H9 (cell line): ENCODE data around the gene HTRA1. TPM values are rescaled to one million over a fixed set of nuclear protein-coding genes. Genes with fewer than 3 reads are reported as not detected.

Experiments
- DNase-seq: peaks from one replicate; pipeline ENCODE4 v3.0.0-alpha.2; 2017
- H2AFZ ChIP-seq: one replicate; pipeline ENCODE4 v1.6.1; 2013; ENCODE audit warnings: mild to moderate bottlenecking, low read length, control low read depth, moderate library complexity
- H2AK5ac ChIP-seq: 2 replicates; pipeline ENCODE4 v1.6.1; 2013; ENCODE audit warnings: low read length, control low read depth, mixed read lengths; ENCODE audit not compliant: insufficient read length
- H2BK120ac ChIP-seq: one replicate; pipeline ENCODE4 v1.6.1; 2013; ENCODE audit warnings: low read depth, mild to moderate bottlenecking, low read length, control low read depth, inconsistent platforms; ENCODE audit not compliant: poor library complexity, severe bottlenecking
- H2BK12ac ChIP-seq: 2 replicates; pipeline ENCODE4 v1.6.1; 2013; ENCODE audit warnings: low read length, control low read depth, mixed read lengths, low read depth; ENCODE audit not compliant: insufficient read length
- H2BK15ac ChIP-seq: 2 replicates; pipeline ENCODE4 v1.6.1; 2013; ENCODE audit warnings: low read depth, low read length, control low read depth
- H2BK20ac ChIP-seq: one replicate; pipeline ENCODE4 v1.6.1; 2013; ENCODE audit warnings: low read depth, mild to moderate bottlenecking, low read length, control low read depth, inconsistent platforms; ENCODE audit not compliant: poor library complexity, severe bottlenecking
- H2BK5ac ChIP-seq: 2 replicates; pipeline ENCODE4 v1.6.1; 2013; ENCODE audit warnings: low read length, control low read depth, mixed read lengths; ENCODE audit not compliant: insufficient read length
- H3K14ac ChIP-seq: 2 replicates; pipeline ENCODE4 v1.6.1; 2013; ENCODE audit warnings: low read length, control low read depth; ENCODE audit not compliant: insufficient read depth
- H3K18ac ChIP-seq: 2 replicates; pipeline ENCODE4 v1.6.1; 2013; ENCODE audit warnings: low read depth, mild to moderate bottlenecking, mixed read lengths, low read length, control low read depth; ENCODE audit not compliant: insufficient read length
- H3K23ac ChIP-seq: 2 replicates; pipeline ENCODE4 v1.6.1; 2013; ENCODE audit warnings: low read length, control low read depth, mixed read lengths, low read depth; ENCODE audit not compliant: insufficient read length
- H3K23me2 ChIP-seq: 2 replicates; pipeline ENCODE4 v1.6.1; 2013; ENCODE audit warnings: low read depth, mild to moderate bottlenecking, mixed read lengths, low read length, control low read depth; ENCODE audit not compliant: insufficient read length, poor library complexity, severe bottlenecking
- H3K27ac ChIP-seq: 2 replicates; pipeline ENCODE4 v1.5.1; 2013; ENCODE audit warnings: low read length, control low read depth, mixed read lengths, low read depth; ENCODE audit not compliant: insufficient read length
- H3K27me3 ChIP-seq: 2 replicates; pipeline ENCODE4 v1.6.1; 2013; ENCODE audit warnings: low read length, control low read depth, inconsistent platforms; ENCODE audit not compliant: insufficient read depth
- H3K4ac ChIP-seq: 2 replicates; pipeline ENCODE4 v1.6.1; 2013; ENCODE audit warnings: low read depth, mild to moderate bottlenecking, control low read depth, inconsistent platforms, low read length, moderate library complexity
- H3K4me1 ChIP-seq: 2 replicates; pipeline ENCODE4 v1.6.1; 2013; ENCODE audit warnings: low read length, control low read depth, inconsistent platforms; ENCODE audit not compliant: insufficient read depth
- H3K4me2 ChIP-seq: 2 replicates; pipeline ENCODE4 v1.6.1; 2013; ENCODE audit warnings: low read length, control low read depth, mixed read lengths; ENCODE audit not compliant: insufficient read length, insufficient read depth
- H3K56ac ChIP-seq: 2 replicates; pipeline ENCODE4 v1.6.1; 2013; ENCODE audit warnings: low read depth, mild to moderate bottlenecking, mixed read lengths, low read length, control low read depth; ENCODE audit not compliant: insufficient read length
- H3K79me1 ChIP-seq: 2 replicates; pipeline ENCODE4 v1.6.1; 2013; ENCODE audit warnings: low read depth, mild to moderate bottlenecking, moderate library complexity, low read length, control low read depth, inconsistent platforms; ENCODE audit not compliant: insufficient read depth, poor library complexity, severe bottlenecking
- H3K79me2 ChIP-seq: 2 replicates; pipeline ENCODE4 v1.6.1; 2013; ENCODE audit warnings: low read length, control low read depth, inconsistent platforms; ENCODE audit not compliant: insufficient read depth
- H3K9ac ChIP-seq: 2 replicates; pipeline ENCODE4 v1.6.1; 2013; ENCODE audit warnings: low read length, control low read depth, mixed read lengths; ENCODE audit not compliant: insufficient read length; ENCODE audit errors: extremely low read depth
- H3K9me3 ChIP-seq: one replicate; pipeline ENCODE4 v1.6.1; 2013; ENCODE audit warnings: low read depth, low read length, inconsistent platforms; ENCODE audit not compliant: control insufficient read depth
- H3T11ph ChIP-seq: one replicate; pipeline ENCODE4 v1.6.1; 2013; ENCODE audit warnings: mild to moderate bottlenecking, low read length, control low read depth, inconsistent platforms
- H4K20me1 ChIP-seq: one replicate; pipeline ENCODE4 v1.6.1; 2013; ENCODE audit not compliant: control insufficient read depth, insufficient read length, insufficient read depth
- H4K5ac ChIP-seq: 2 replicates; pipeline ENCODE4 v1.6.1; 2013; ENCODE audit warnings: low read depth, mild to moderate bottlenecking, mixed read lengths, low read length, control low read depth; ENCODE audit not compliant: insufficient read length
- H4K8ac ChIP-seq: replicated peaks from 2 replicates; pipeline ENCODE4 v1.6.1; 2013; ENCODE audit warnings: low read length, control low read depth, mixed read lengths, low read depth; ENCODE audit not compliant: insufficient read length
- H4K91ac ChIP-seq: 2 replicates; pipeline ENCODE4 v1.6.1; 2013; ENCODE audit warnings: low read depth, mild to moderate bottlenecking, moderate library complexity, mixed read lengths, low read length, control low read depth; ENCODE audit not compliant: insufficient read length
- H3K27ac Mint-ChIP-seq, 3 experiments: 2 replicates in 2 of 3; 3 replicates in 1 of 3; pipeline ENCODE4 v1.8.0; 2020 to 2021; ENCODE audit warnings: mixed read lengths in 3 of 3, mild to moderate bottlenecking in 1 of 3, moderate library complexity in 1 of 3
- H3K27me3 Mint-ChIP-seq: 2 replicates; pipeline ENCODE4 v1.8.0; 2021; ENCODE audit warnings: low read depth, mild to moderate bottlenecking, moderate library complexity, mixed read lengths
- H3K36me3 Mint-ChIP-seq, 3 experiments: 2 replicates in 2 of 3; 3 replicates in 1 of 3; pipeline ENCODE4 v1.8.0; 2020 to 2021; ENCODE audit warnings: low read depth in 3 of 3, mixed read lengths in 3 of 3; ENCODE audit not compliant: insufficient read depth in 1 of 3
- H3K4me1 Mint-ChIP-seq, 2 experiments: 2 replicates each; pipeline ENCODE4 v1.8.0; 2020; ENCODE audit warnings: mixed read lengths in 2 of 2
- H3K4me3 Mint-ChIP-seq, 2 experiments: 2 replicates in 1 of 2; 3 replicates in 1 of 2; pipeline ENCODE4 v1.8.0; 2020 to 2021; ENCODE audit warnings: mild to moderate bottlenecking in 2 of 2, mixed read lengths in 2 of 2, moderate library complexity in 1 of 2
- H3K9me3 Mint-ChIP-seq, 2 experiments: 2 replicates in 1 of 2; 3 replicates in 1 of 2; pipeline ENCODE4 v1.8.0; 2020; ENCODE audit warnings: mild to moderate bottlenecking in 2 of 2, mixed read lengths in 2 of 2, moderate library complexity in 1 of 2
- WGBS: extraction: QIAGEN DNeasy Blood & Tissue Kit; methylation state at CpG from one replicate; pipeline ENCODE4 v1.1.7; 2013; ENCODE audit warnings: missing lambda C conversion rate, low lambda C conversion rate, mixed read lengths; ENCODE audit not compliant: insufficient read length; ENCODE audit errors: extremely low coverage; 5-methylcytosine and 5-hydroxymethylcytosine counted together
- total RNA-seq: library from RNA; stranded (reverse); gene quantifications from 2 replicates; pipeline ENCODE4 v1.2.1, GENCODE V29; 2021
- TF ChIP-seq, protein P1 (sequence below): fragments of 200-600 bp; sonication (generic); conservative IDR thresholded peaks from 3 replicates; pipeline ENCODE4 v1.8.0; 2021; ENCODE audit warnings: antibody characterized with exemption, mild to moderate bottlenecking

Gene HTRA1
- total RNA-seq, 1 experiment from 2014 or later = 11.1 TPM

DNA sequence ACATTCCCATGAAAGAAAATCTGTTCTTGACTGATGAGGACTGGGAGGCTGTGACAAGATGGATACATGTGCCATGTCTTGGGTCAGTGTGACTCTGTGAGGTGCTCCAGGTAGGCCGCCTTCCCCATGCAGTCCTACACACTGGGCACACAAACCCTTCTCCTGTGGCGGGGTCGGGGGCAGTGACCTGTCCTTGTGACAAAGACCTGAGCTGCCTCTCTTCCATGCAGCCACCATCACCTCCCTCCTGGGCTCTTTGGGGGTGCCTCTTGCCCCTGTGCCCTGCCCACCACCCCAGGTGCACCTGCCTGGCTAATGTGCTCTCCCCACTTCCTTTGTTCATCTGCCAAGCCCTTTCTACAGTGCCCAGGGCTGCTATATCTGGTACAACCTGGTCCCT, 63.5 kb downstream of the HTRA1 start:
- Mint-ChIP-seq H3K4me3 (no peak overlapping the region), H3K27me3 (no peaks in the 10 kb centered on the region), H3K4me1 (peaks cover 3 to 5% of the 10 kb centered on the region in 2 experiments; a peak in 1 of 4 replicates), H3K27ac (no peak overlapping the region), H3K9me3 (peaks cover 4 to 8% of the 10 kb centered on the region in 2 experiments; a peak in 4 of 5 replicates), H3K36me3 (peaks cover 0 to 2% (median 0%) of the 10 kb centered on the region in 3 experiments; a peak in 2 of 7 replicates)
- DNase-seq = no peak
- no peaks in the 10 kb centered on the region for H3K9me3 ChIP-seq
- H2BK5ac ChIP-seq = no peak overlapping the region
- H2AK5ac ChIP-seq = no peak overlapping the region
- H2BK12ac ChIP-seq = no peak overlapping the region
- H3K14ac ChIP-seq = no peak overlapping the region; the same call in 1 of the 2 replicates
- no peaks in the 10 kb centered on the region for H3K79me2 ChIP-seq
- H4K20me1 ChIP-seq = no peaks in the 10 kb centered on the region
- H2AFZ ChIP-seq = no peak overlapping the region
- H3T11ph ChIP-seq = no peak overlapping the region
- H3K9ac ChIP-seq = no peak overlapping the region
- H3K23me2 ChIP-seq = no peaks in the 10 kb centered on the region
- no peak overlapping the region for H3K27ac ChIP-seq
- no peak overlapping the region for H2BK20ac ChIP-seq
- H4K8ac ChIP-seq = no peak overlapping the region
- H3K79me1 ChIP-seq = no peaks in the 10 kb centered on the region
- TF ChIP-seq, protein P1, sequence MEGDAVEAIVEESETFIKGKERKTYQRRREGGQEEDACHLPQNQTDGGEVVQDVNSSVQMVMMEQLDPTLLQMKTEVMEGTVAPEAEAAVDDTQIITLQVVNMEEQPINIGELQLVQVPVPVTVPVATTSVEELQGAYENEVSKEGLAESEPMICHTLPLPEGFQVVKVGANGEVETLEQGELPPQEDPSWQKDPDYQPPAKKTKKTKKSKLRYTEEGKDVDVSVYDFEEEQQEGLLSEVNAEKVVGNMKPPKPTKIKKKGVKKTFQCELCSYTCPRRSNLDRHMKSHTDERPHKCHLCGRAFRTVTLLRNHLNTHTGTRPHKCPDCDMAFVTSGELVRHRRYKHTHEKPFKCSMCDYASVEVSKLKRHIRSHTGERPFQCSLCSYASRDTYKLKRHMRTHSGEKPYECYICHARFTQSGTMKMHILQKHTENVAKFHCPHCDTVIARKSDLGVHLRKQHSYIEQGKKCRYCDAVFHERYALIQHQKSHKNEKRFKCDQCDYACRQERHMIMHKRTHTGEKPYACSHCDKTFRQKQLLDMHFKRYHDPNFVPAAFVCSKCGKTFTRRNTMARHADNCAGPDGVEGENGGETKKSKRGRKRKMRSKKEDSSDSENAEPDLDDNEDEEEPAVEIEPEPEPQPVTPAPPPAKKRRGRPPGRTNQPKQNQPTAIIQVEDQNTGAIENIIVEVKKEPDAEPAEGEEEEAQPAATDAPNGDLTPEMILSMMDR = no peak
- H2BK15ac ChIP-seq = no peak overlapping the region
- H3K23ac ChIP-seq = no peak overlapping the region
- H4K91ac ChIP-seq = no peak overlapping the region
- H3K4me2 ChIP-seq = no peak overlapping the region
- H3K27me3 ChIP-seq = no peaks in the 10 kb centered on the region
- no peak overlapping the region for H3K18ac ChIP-seq
- no peak overlapping the region for H4K5ac ChIP-seq
- no peak overlapping the region for H3K4ac ChIP-seq
- no peak overlapping the region for H3K56ac ChIP-seq
- no peak overlapping the region for H2BK120ac ChIP-seq
- H3K4me1 ChIP-seq = no peaks in the 10 kb centered on the region
- WGBS = no CpG with 5 or more reads among the region's 3 CpGs
